Epithelial cell of proximal tubule (primary cell): ENCODE results near the gene EDRF1. TPM values are rescaled to one million over a fixed set of nuclear protein-coding genes. Genes with fewer than 3 reads are reported as not detected.

Source experiments
- DNase-seq: peaks from one replicate; pipeline ENCODE4 v3.0.0-alpha.2; 2011; ENCODE audit warnings: low read depth
- H3K4me3 ChIP-seq: 2 replicates; pipeline ENCODE4 v1.5.1; 2011; ENCODE audit warnings: low read depth, mild to moderate bottlenecking, low read length
- total RNA-seq: library from RNA; depleted of rRNA; stranded (reverse); fragments of >200 nt; gene quantifications from 2 replicates; pipeline ENCODE4 v1.2.3, GENCODE V29; 2015
- TF ChIP-seq, protein P1 (sequence below): conservative IDR thresholded peaks from 2 replicates; pipeline ENCODE4 v1.5.1; 2012; ENCODE audit warnings: low read depth, mild to moderate bottlenecking, low read length

Gene EDRF1
- total RNA-seq, 1 donor from 2014 or later = 14.5 TPM

DNA sequence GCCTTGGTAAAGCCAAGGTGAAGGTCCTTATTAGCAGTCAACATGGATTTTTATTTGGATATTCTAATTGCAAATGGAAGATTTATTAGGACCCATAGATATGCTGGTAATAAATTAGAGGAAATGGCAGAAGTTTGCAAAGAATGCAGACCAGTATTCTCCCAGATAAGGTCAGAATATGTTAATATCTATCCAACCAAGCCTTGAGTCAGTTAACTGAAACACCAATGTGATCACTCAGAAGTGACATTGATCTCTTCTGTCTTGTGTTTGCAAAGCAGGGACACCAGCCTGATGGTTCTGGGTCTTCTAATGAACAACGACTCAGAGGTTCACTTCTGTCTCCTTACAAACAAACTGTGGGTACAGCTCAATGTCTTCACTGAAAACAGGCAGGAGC, 82.1 kb downstream of the EDRF1 start:
- TF ChIP-seq, protein P1, sequence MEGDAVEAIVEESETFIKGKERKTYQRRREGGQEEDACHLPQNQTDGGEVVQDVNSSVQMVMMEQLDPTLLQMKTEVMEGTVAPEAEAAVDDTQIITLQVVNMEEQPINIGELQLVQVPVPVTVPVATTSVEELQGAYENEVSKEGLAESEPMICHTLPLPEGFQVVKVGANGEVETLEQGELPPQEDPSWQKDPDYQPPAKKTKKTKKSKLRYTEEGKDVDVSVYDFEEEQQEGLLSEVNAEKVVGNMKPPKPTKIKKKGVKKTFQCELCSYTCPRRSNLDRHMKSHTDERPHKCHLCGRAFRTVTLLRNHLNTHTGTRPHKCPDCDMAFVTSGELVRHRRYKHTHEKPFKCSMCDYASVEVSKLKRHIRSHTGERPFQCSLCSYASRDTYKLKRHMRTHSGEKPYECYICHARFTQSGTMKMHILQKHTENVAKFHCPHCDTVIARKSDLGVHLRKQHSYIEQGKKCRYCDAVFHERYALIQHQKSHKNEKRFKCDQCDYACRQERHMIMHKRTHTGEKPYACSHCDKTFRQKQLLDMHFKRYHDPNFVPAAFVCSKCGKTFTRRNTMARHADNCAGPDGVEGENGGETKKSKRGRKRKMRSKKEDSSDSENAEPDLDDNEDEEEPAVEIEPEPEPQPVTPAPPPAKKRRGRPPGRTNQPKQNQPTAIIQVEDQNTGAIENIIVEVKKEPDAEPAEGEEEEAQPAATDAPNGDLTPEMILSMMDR = no peak
- no peak for DNase-seq
- H3K4me3 ChIP-seq = no peak overlapping the region

DNA sequence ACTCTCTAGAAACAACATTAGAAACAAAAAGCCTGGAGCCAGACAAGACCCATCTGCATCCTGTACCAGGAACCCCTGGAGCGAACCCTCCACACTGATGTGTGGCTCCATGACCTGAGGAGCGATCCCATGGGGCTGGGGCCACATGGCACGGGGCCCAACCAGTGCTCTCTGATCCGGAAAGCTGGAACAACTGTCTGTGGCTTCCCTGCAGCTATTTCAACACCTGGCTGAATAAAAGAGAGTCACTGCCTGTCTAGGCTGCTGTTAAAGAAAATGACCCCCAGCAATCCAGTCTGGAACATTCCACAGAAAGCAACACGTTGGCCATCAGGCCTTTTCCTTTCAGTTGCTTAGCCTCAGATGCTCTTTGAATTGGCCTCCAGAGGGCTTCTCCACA, 82.6 kb downstream of the EDRF1 start:
- DNase-seq = no peak
- H3K4me3 ChIP-seq = no peak overlapping the region
- TF ChIP-seq, protein P1 = peak; percentile 20

DNA sequence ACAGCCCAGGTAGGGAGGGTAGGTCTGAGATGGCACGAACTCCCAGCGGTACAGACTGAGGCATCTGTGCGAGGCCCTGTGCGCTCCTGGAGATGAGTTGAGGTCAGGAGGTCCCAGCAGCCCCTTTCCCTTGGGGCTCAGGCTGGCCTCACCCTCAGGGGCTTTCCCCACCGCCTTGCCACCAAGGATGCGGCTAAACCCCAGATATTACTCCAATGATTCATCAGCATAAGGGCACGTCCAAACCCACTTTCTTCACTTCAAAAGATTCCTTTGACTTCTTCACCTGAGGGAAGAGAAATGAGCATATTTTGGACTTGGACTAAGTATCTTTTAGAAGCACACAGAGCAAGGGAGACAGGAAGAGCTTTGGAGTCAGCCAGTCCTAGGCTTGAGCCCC, 83.2 kb downstream of the EDRF1 start:
- no peak overlapping the region for H3K4me3 ChIP-seq
- DNase-seq = no peak
- TF ChIP-seq, protein P1 = no peak

DNA sequence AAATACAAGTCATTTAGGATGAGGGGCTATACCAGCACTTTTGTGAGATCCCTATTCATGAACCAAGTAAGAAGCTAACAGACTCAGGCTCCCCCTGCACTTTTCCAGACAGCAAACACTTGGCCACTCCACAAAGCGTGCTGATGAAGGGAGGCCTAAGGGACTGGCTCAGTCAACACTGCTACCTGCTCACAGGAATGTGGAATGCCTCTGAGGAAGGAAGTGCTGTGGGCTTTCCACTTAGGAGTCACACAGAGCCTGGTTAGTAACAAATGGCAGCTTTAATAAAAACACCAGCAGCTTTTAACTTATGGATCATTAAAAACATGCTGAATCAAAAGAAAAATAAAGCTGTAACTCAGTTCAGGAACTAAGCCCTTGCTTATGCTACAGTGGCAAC, 88.5 kb downstream of the EDRF1 start:
- H3K4me3 ChIP-seq = no peak overlapping the region

DNA sequence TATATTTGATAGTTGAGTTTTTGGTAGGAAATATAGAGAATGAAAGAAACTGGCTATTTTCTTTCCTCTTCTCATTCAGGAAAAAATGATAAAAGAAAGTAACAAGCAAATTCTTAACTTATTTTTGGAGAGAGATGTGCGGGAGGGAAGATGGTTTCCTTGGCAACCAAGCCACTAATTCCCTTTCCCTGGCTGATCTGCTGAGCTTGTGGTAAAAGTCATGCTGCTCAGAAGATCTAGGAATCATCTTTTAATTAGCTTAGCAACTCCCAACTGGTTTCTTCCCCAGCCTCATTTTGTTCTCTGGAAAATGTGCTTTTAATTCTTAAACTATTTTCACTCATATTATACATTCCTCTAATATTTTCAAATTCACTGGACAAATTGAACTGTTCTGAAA, 91.7 kb downstream of the EDRF1 start:
- no peak for DNase-seq
- H3K4me3 ChIP-seq = no peak overlapping the region
- TF ChIP-seq, protein P1 = no peak

More for the DNA sequence above, 88.5 kb downstream of the EDRF1 start:
- DNase-seq = no peak
- TF ChIP-seq, protein P1 = no peak

DNA sequence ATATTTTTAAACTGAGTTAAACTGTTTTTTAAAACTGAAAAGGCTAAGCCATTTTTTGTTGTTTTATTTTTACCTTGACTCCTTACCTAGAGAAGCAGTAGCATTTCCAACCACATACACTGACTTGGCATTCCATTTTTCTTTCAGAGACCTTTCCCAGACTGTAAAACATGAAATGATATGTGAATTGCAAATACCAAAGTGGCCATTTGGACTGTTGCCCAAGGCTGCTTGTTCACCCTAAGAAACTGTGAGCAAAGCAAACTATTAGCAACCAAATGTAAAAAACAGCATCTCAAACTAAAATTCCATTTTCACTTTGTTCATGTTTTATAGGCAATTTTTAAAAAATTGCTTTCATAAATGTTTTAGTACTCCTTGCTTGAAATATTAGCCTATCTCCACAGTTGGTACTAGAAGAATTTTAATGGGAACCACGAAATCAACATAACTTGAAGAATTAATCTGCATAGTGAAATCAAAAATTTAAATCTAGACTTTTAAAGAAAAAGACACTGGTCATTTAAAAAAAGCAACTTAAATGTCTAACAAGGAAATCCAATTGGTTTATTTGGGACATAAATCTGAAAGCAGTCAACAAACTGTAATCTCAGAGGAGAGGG, 92.7 kb downstream of the EDRF1 start:
- TF ChIP-seq, protein P1 = no peak
- no peak overlapping the region for H3K4me3 ChIP-seq
- DNase-seq = no peak

Other genes with a start within 250 kb of the EDRF1 start
- gene TEX36, start 36.5 kb upstream of the EDRF1 start, total RNA-seq = not detected in 2 replicates
- 0.06 TPM in 1 of 2 replicates, not detected in the other for gene MMP21, start 56.1 kb downstream of the EDRF1 start, total RNA-seq
- 56.8 and 56.9 TPM in 2 replicates for gene UROS, start 103.5 kb downstream of the EDRF1 start, total RNA-seq
- 57.2 and 75.5 TPM in 2 replicates for gene BCCIP, start 103.8 kb downstream of the EDRF1 start, total RNA-seq
- 29.6 and 38.8 TPM in 2 replicates for gene DHX32, start 161.6 kb downstream of the EDRF1 start, total RNA-seq
- gene FANK1, start 176.9 kb downstream of the EDRF1 start, total RNA-seq = 2.8 and 9.2 TPM in 2 replicates